RWPE1 (cell line): ENCODE measurements around the gene ZDHHC6.
A peak's percentile ranks its signal among the peaks of the same experiment; 100 is the strongest.

Experiments used
- CTCF ChIA-PET: fragments of 350-600 bp; sonication (Branson Sonifier 250); formaldehyde crosslinking; extraction: SDS; loops from one replicate; lab custom pipeline; 2021; lab: Yijun Ruan, JAX
- POLR2A ChIA-PET: fragments of 400-600 bp; formaldehyde crosslinking; extraction: SDS; loops from one replicate; lab custom pipeline; 2020; ENCODE audit warnings: antibody characterized with exemption; ENCODE audit not compliant: low non-redundant PET; lab: Yijun Ruan, JAX
- DNase-seq: peaks from one replicate; pipeline ENCODE4 v3.0.0; 2012; ENCODE audit warnings: low spot score
- H3K27ac ChIP-seq: fragments of 450-650 bp; 2 replicates; pipeline ENCODE4 v1.5.1; 2017
- CTCF ChIP-seq: fragments of 450-650 bp; conservative IDR thresholded peaks from 2 replicates; pipeline ENCODE4 v1.5.1; 2017; ENCODE audit warnings: low read depth, mild to moderate bottlenecking

ZDHHC6 gene

GRCh38 chr10:112446855-112447619, at the start of gene ZDHHC6, which contains the start of gene VTI1A:
Gene ZDHHC6, minus strand, starts transcription at chr10:112446914. Its CDS starts 1,478 bp downstream, at chr10:112445436.
Gene VTI1A, plus strand, starts transcription at chr10:112447215. Its CDS starts 159 bp downstream, at chr10:112447374.
- POLR2A ChIA-PET: no interaction called here
- no peak for TF ChIP-seq CTCF
- CTCF ChIA-PET: interaction anchor here (0.6 to 2.1 kb wide), 8 partner anchors 12 to 483 kb away, joined by 3 to 7 read pairs (median 4); no protein-coding TSS in a partner anchor
- DNase-seq: peak; percentile 84
- H3K27ac ChIP-seq: peak within 1 kb of the TSS; percentile 91

DNA sequence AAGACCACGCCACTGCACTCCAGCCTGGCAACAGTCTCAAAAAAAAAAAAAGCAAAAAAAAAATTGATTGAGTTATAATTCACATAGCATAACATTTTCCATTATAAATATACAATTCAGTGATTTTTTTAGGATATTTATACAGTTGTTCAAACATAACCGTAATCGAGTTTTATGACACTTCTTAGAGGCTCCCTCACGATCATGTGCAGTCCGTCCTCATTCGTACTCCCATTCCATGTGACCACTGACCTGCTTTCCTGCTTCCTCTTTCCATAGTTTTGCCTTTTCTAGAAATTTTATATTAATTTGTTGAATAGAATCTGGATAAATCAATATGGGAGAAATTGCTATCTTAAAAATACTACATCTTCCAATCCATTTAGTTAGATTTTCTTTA, 46.0 kb upstream of the ZDHHC6 start:
- POLR2A ChIA-PET: no interaction called here
- CTCF ChIA-PET: interaction anchor here (0.5 to 0.6 kb wide), 2 partner anchors 482 to 498 kb away, joined by 3 read pairs; no protein-coding TSS in a partner anchor
- H3K27ac ChIP-seq: no peak overlapping the region
- DNase-seq: no peak
- TF ChIP-seq CTCF: no peak

- POLR2A ChIA-PET: no interaction called here
- TF ChIP-seq CTCF: no peak
- no peak for DNase-seq
- H3K27ac ChIP-seq: no peak overlapping the region
- CTCF ChIA-PET: interaction anchor here (0.6 to 1.5 kb wide), 3 partner anchors 19 to 894 kb away, joined by 3 to 5 read pairs (median 4); no protein-coding TSS in a partner anchor
Measured at GRCh38 chr10:112491144-112491543, 44.4 kb upstream of the ZDHHC6 start.

- no peak overlapping the region for H3K27ac ChIP-seq
- POLR2A ChIA-PET: no interaction called here
- no peak for TF ChIP-seq CTCF
- no peak for DNase-seq
- CTCF ChIA-PET: interaction anchor here (0.6 to 1.5 kb wide), 3 partner anchors 18 to 894 kb away, joined by 3 to 5 read pairs (median 4); no protein-coding TSS in a partner anchor
Measured at GRCh38 chr10:112490545-112490944, 43.8 kb upstream of the ZDHHC6 start.

GRCh38 chr10:112487964-112488363, 41.2 kb upstream of the ZDHHC6 start:
- TF ChIP-seq CTCF: no peak
- ChIA-PET CTCF (interaction anchor here (0.7 kb wide), 1 partner anchor 219 kb away, joined by 4 read pairs; no protein-coding TSS in a partner anchor), POLR2A (no interaction called here)
- no peak for DNase-seq
- H3K27ac ChIP-seq: no peak overlapping the region

DNA sequence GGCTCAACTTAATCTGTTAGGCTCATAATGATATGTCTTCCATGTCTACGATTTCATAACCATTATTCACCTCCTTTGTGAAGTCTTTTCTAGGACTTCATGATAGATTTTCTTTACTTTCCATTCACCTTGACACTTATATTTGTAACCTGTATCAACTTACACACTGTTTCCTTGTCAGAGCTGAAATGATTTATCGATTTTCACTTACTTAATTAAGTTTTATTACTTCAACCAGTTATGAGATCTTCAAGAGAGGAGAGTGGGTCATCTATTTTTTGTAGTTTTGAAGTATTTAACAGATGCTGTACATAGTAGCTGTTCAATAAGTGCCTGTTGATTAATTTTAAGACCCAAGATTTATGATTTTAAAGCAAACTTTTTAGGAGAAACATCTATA, 37.7 kb upstream of the ZDHHC6 start:
- no peak overlapping the region for H3K27ac ChIP-seq
- no peak for DNase-seq
- TF ChIP-seq CTCF: no peak
- CTCF ChIA-PET: no interaction called here
- POLR2A ChIA-PET: no interaction called here
